Neural cell (in vitro differentiated cells): ENCODE data around the gene SIK3.

Experiments
- EZH2 ChIP-seq: fragments of 200-600, 300-800 bp; shearing (Covaris generic), sonication (generic); IDR thresholded peaks from 2 replicates; pipeline ENCODE4 v1.6.1; 2014; ENCODE audit warnings: antibody characterized with exemption, low read length, borderline replicate concordance, mild to moderate bottlenecking; ENCODE audit not compliant: insufficient read depth, poor library complexity, severe bottlenecking
- POLR2AphosphoS5 ChIP-seq: IDR thresholded peaks from 2 replicates; pipeline ENCODE4 v1.6.1; 2012
- RAD21 ChIP-seq: fragments of 450-650 bp; conservative IDR thresholded peaks from 2 replicates; pipeline ENCODE4 v1.6.1; 2014; ENCODE audit warnings: antibody characterized with exemption, mild to moderate bottlenecking, moderate library complexity
- SMC3 ChIP-seq: fragments of 450-650 bp; conservative IDR thresholded peaks from 2 replicates; pipeline ENCODE4 v1.6.1; 2014; ENCODE audit warnings: antibody characterized with exemption, mild to moderate bottlenecking, moderate library complexity; ENCODE audit not compliant: poor library complexity
- TF ChIP-seq, protein P1 (sequence below): fragments of 450-650 bp; IDR thresholded peaks from 2 replicates; pipeline ENCODE4 v1.5.1; 2014; ENCODE audit warnings: antibody characterized with exemption, mild to moderate bottlenecking, moderate library complexity; ENCODE audit not compliant: poor library complexity, severe bottlenecking
- TF ChIP-seq, protein P2 (sequence below): IDR thresholded peaks from 2 replicates; pipeline ENCODE4 v1.6.1; 2012; ENCODE audit warnings: borderline replicate concordance

DNA sequence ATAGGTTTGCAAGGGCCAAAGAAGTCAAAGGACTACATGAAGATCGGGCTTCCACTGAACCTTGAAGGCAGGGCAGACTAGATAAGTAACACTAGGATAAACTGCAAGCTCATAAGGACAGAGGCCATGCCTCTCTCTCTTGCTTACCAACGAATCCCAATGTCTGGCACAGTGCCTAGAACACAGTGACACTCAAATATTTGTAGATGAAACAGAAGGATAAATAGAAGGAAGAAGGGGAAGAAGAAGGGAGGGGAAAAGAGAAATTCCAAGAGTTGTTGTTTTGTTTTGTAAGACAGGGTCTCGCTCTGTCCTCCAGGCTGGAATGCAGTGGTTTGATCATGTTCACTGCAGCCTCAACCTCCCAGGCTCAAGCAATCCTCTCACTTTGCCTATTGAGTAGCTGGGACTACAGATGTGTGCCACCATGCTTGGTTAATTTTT lies 26.9 kb downstream of the SIK3 start:
- TF ChIP-seq, protein P1, sequence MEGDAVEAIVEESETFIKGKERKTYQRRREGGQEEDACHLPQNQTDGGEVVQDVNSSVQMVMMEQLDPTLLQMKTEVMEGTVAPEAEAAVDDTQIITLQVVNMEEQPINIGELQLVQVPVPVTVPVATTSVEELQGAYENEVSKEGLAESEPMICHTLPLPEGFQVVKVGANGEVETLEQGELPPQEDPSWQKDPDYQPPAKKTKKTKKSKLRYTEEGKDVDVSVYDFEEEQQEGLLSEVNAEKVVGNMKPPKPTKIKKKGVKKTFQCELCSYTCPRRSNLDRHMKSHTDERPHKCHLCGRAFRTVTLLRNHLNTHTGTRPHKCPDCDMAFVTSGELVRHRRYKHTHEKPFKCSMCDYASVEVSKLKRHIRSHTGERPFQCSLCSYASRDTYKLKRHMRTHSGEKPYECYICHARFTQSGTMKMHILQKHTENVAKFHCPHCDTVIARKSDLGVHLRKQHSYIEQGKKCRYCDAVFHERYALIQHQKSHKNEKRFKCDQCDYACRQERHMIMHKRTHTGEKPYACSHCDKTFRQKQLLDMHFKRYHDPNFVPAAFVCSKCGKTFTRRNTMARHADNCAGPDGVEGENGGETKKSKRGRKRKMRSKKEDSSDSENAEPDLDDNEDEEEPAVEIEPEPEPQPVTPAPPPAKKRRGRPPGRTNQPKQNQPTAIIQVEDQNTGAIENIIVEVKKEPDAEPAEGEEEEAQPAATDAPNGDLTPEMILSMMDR, result no peak
- TF ChIP-seq, protein P2, sequence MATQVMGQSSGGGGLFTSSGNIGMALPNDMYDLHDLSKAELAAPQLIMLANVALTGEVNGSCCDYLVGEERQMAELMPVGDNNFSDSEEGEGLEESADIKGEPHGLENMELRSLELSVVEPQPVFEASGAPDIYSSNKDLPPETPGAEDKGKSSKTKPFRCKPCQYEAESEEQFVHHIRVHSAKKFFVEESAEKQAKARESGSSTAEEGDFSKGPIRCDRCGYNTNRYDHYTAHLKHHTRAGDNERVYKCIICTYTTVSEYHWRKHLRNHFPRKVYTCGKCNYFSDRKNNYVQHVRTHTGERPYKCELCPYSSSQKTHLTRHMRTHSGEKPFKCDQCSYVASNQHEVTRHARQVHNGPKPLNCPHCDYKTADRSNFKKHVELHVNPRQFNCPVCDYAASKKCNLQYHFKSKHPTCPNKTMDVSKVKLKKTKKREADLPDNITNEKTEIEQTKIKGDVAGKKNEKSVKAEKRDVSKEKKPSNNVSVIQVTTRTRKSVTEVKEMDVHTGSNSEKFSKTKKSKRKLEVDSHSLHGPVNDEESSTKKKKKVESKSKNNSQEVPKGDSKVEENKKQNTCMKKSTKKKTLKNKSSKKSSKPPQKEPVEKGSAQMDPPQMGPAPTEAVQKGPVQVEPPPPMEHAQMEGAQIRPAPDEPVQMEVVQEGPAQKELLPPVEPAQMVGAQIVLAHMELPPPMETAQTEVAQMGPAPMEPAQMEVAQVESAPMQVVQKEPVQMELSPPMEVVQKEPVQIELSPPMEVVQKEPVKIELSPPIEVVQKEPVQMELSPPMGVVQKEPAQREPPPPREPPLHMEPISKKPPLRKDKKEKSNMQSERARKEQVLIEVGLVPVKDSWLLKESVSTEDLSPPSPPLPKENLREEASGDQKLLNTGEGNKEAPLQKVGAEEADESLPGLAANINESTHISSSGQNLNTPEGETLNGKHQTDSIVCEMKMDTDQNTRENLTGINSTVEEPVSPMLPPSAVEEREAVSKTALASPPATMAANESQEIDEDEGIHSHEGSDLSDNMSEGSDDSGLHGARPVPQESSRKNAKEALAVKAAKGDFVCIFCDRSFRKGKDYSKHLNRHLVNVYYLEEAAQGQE, result no peak
- TF ChIP-seq RAD21, result no peak
- TF ChIP-seq SMC3, result no peak
- no peak for TF ChIP-seq EZH2
- TF ChIP-seq POLR2AphosphoS5, result no peak
